HepG2 (cell line): ENCODE data around the gene CEACAM5. TPM values are rescaled to one million over a fixed set of nuclear protein-coding genes. Genes with fewer than 3 reads are reported as not detected.
A peak's percentile ranks its signal among the peaks of the same experiment; 100 is the strongest.

ENCODE experiments used
- ATAC-seq: fragments of 200-7000 bp; cut with Tn5 transposase; 3 replicates; pipeline ENCODE4 v1.9.1; 2020; ENCODE audit warnings: mild to moderate bottlenecking, moderate library complexity
- BruUV-seq: library from RNA; stranded (reverse); fragments of 400-500 nt; replicated peaks from 2 replicates; lab custom pipeline; 2021; lab: Mats Ljungman, UMichigan
- CTCF ChIA-PET: fragments of 300-600 bp; formaldehyde crosslinking; extraction: SDS; loops from one replicate; lab custom pipeline; 2021; ENCODE audit warnings: low total read pairs, inconsistent platforms, low intra/inter-chr PET ratio; lab: Yijun Ruan, JAX
- POLR2A ChIA-PET: fragments of 350-600 bp; sonication (Branson Sonifier 250); formaldehyde crosslinking; loops from one replicate; lab custom pipeline; 2020; ENCODE audit warnings: antibody characterized with exemption, inconsistent platforms; lab: Yijun Ruan, JAX
- DNase-seq: peaks from one replicate; pipeline ENCODE4 v3.0.0-alpha.2; 2015; ENCODE audit warnings: low spot score
- FAIRE-seq: peaks from 3 replicates; lab custom pipeline; 2011; peaks lifted over from hg19 to GRCh38; lab: Jason Lieb, UNC
- H2AFZ ChIP-seq: one replicate; pipeline ENCODE4 v1.6.1; 2011; ENCODE audit warnings: low read length, inconsistent platforms
- H3K27ac ChIP-seq: fragments of 300-600 bp; 3 replicates; pipeline ENCODE4 v1.8.0; 2011; ENCODE audit warnings: mixed run types, mild to moderate bottlenecking, mixed read lengths, low read length, inconsistent platforms; ENCODE audit not compliant: insufficient read depth; ENCODE audit errors: extremely low read length
- H3K27me3 ChIP-seq, 2 experiments: fragments of 200-600 bp in 1 of 2; 2 replicates in 1 of 2; 3 replicates in 1 of 2; pipeline versions ENCODE4 v1.6.0 to v1.8.0; 2011; ENCODE audit warnings: low read length in 2 of 2, mild to moderate bottlenecking in 2 of 2, moderate library complexity in 2 of 2, inconsistent platforms in 1 of 2; ENCODE audit not compliant: insufficient read depth in 2 of 2, control insufficient read depth in 1 of 2
- H3K36me3 ChIP-seq, 2 experiments: fragments of 200-600 bp in 1 of 2; replicated peaks in 1 of 2; 2 replicates in 1 of 2; 3 replicates in 1 of 2; pipeline versions ENCODE4 v1.5.1 to v1.8.0; 2011; ENCODE audit warnings: low read length in 2 of 2, inconsistent platforms in 1 of 2; ENCODE audit not compliant: insufficient read depth in 2 of 2, control insufficient read depth in 1 of 2
- H3K4me1 ChIP-seq: 2 replicates; pipeline ENCODE4 v1.5.1; 2012; ENCODE audit warnings: low read length, inconsistent platforms; ENCODE audit not compliant: insufficient read depth
- H3K4me2 ChIP-seq: 2 replicates; pipeline ENCODE4 v1.6.0; 2011; ENCODE audit warnings: low read depth, low read length, inconsistent platforms
- H3K4me3 ChIP-seq, 3 experiments: fragments of 200-600 bp in 1 of 3; sonication (generic), shearing (Covaris generic) in 1 of 3; replicated peaks in 1 of 3; 2 replicates each; pipeline ENCODE4 v1.5.1; 2011 to 2016; ENCODE audit warnings: low read length in 3 of 3, inconsistent platforms in 2 of 3, low read depth in 2 of 3, mild to moderate bottlenecking in 2 of 3, control low read depth in 1 of 3, mixed read lengths in 1 of 3; ENCODE audit not compliant: insufficient read depth in 1 of 3
- H3K79me2 ChIP-seq: one replicate; pipeline ENCODE4 v1.6.1; 2011; ENCODE audit warnings: low read length, inconsistent platforms; ENCODE audit not compliant: insufficient read depth
- H3K9ac ChIP-seq: 2 replicates; pipeline ENCODE4 v1.6.0; 2011; ENCODE audit warnings: mild to moderate bottlenecking, low read depth, low read length, inconsistent platforms; ENCODE audit not compliant: insufficient read depth
- H3K9me3 ChIP-seq: 2 replicates; pipeline ENCODE4 v1.5.1; 2012; ENCODE audit warnings: mild to moderate bottlenecking, low read length
- H4K20me1 ChIP-seq: 2 replicates; pipeline ENCODE4 v1.6.0; 2011; ENCODE audit warnings: inconsistent platforms, mild to moderate bottlenecking, low read length, moderate library complexity; ENCODE audit not compliant: insufficient read depth
- EHMT2 ChIP-seq: fragments of 200-600 bp; sonication (generic); IDR thresholded peaks from 2 replicates; pipeline ENCODE4 v1.7.0; 2017; ENCODE audit warnings: antibody characterized with exemption, low read depth, low read length, borderline replicate concordance
- MTF2 ChIP-seq: sonication (generic); formaldehyde crosslinking; IDR thresholded peaks from 2 replicates; pipeline ENCODE4 v1.5.0; 2020; ENCODE audit warnings: missing genetic modification reagents, borderline replicate concordance
- MXD3 ChIP-seq: IDR thresholded peaks from 2 replicates; pipeline ENCODE4 v1.6.1; 2016; ENCODE audit warnings: mild to moderate bottlenecking, missing biosample characterization, missing genetic modification reagents
- PITX1 ChIP-seq: sonication (generic); formaldehyde crosslinking; IDR thresholded peaks from 2 replicates; pipeline ENCODE4 v1.5.1; 2020; ENCODE audit warnings: mild to moderate bottlenecking, missing genetic modification reagents
- SP1 ChIP-seq, 2 experiments: fragments of 450-650 bp in 1 of 2; sonication (generic) in 1 of 2; formaldehyde crosslinking in 1 of 2; IDR thresholded peaks; 2 replicates each; pipeline versions ENCODE4 v1.4.0 to v1.6.1; 2016 to 2020; ENCODE audit warnings: missing genetic modification reagents in 1 of 2
- TBX2 ChIP-seq: sonication (generic); formaldehyde crosslinking; IDR thresholded peaks from 2 replicates; pipeline ENCODE4 v1.5.0; 2020; ENCODE audit warnings: missing genetic modification reagents, mild to moderate bottlenecking, borderline replicate concordance
- TRIM24 ChIP-seq: sonication (generic); formaldehyde crosslinking; IDR thresholded peaks from 2 replicates; pipeline ENCODE4 v1.8.0; 2022; ENCODE audit warnings: mild to moderate bottlenecking, missing genetic modification reagents
- ZFP36 ChIP-seq: fragments of 150-350 bp; IDR thresholded peaks from 2 replicates; pipeline ENCODE4 v1.6.1; 2018; ENCODE audit warnings: borderline replicate concordance, low read length, low read depth; ENCODE audit not compliant: partially characterized antibody
- ZFP37 ChIP-seq: sonication (generic); formaldehyde crosslinking; IDR thresholded peaks from 2 replicates; pipeline ENCODE4 v1.4.0; 2020; ENCODE audit warnings: missing genetic modification reagents, borderline replicate concordance
- ZMYM3 ChIP-seq: sonication (generic); formaldehyde crosslinking; IDR thresholded peaks from 2 replicates; pipeline ENCODE4 v1.5.1; 2020; ENCODE audit warnings: mild to moderate bottlenecking, missing genetic modification reagents
- ZNF225 ChIP-seq: sonication (generic); formaldehyde crosslinking; IDR thresholded peaks from 2 replicates; pipeline ENCODE4 v1.4.0; 2020; ENCODE audit warnings: mild to moderate bottlenecking, missing genetic modification reagents
- ZNF263 ChIP-seq: sonication (generic); formaldehyde crosslinking; IDR thresholded peaks from 2 replicates; pipeline ENCODE4 v1.4.0; 2020; ENCODE audit warnings: missing genetic modification reagents
- ZNF501 ChIP-seq: sonication (generic); formaldehyde crosslinking; IDR thresholded peaks from 2 replicates; pipeline ENCODE4 v1.5.1; 2020; ENCODE audit warnings: mild to moderate bottlenecking, moderate library complexity, missing genetic modification reagents
- ZNF572 ChIP-seq: sonication (generic); formaldehyde crosslinking; IDR thresholded peaks from 2 replicates; pipeline ENCODE4 v1.5.1; 2020; ENCODE audit warnings: mild to moderate bottlenecking, missing genetic modification reagents
- ZNF598 ChIP-seq: sonication (generic); formaldehyde crosslinking; IDR thresholded peaks from 2 replicates; pipeline ENCODE4 v1.5.1; 2020; ENCODE audit warnings: mild to moderate bottlenecking, missing genetic modification reagents, borderline replicate concordance
- ZNF776 ChIP-seq: sonication (generic); formaldehyde crosslinking; IDR thresholded peaks from 2 replicates; pipeline ENCODE4 v1.4.0; 2020; ENCODE audit warnings: mild to moderate bottlenecking, missing genetic modification reagents
- WGBS: methylation state at CpG from one replicate; pipeline ENCODE4 v1.1.6; 2017; ENCODE audit warnings: low lambda C conversion rate; 5-methylcytosine and 5-hydroxymethylcytosine counted together
- in situ Hi-C: cut with HindIII; loops from 2 replicates; pipeline ENCODE4 v1.10.0; 2017; ENCODE audit warnings: low pct_unique_long_range_greater_than_20kb; ENCODE audit not compliant: extremely low pct_ligation_motif_present
- intact Hi-C: fragments of 100-400 bp; cut with micrococcal nuclease; formaldehyde crosslinking; loops from one replicate; pipeline ENCODE4 v1.10.0; 2022; ENCODE audit not compliant: unreplicated experiment
- polyA plus RNA-seq, 8 experiments: library from polyadenylated mRNA; depleted of rRNA in 3 of 8; stranded (reverse) in 7 of 8; unstranded in 1 of 8; fragments of >200 nt; fragmentation: Illumina TruSeq in 4 of 8; extraction: Trizol in 4 of 8; gene quantifications; 2 replicates each; pipeline versions ENCODE4 v1.2.1 to v1.2.3, GENCODE V29; 2011 to 2016; ENCODE audit warnings: low read depth in 4 of 8, missing spikeins in 1 of 8, mixed read lengths in 1 of 8; ENCODE audit not compliant: insufficient read depth in 1 of 8
- total RNA-seq, 5 experiments: library from RNA; depleted of rRNA; stranded (reverse); fragments of >200 nt; fragmentation: Illumina TruSeq; extraction: Trizol; gene quantifications; 2 replicates each; pipeline ENCODE4 v1.2.3, GENCODE V29; 2016; ENCODE audit warnings: low read depth in 1 of 5
- TF ChIP-seq, protein P1 (sequence below): sonication (generic); formaldehyde crosslinking; IDR thresholded peaks from 2 replicates; pipeline ENCODE4 v1.5.1; 2020; ENCODE audit warnings: mild to moderate bottlenecking, moderate library complexity, missing genetic modification reagents

Gene CEACAM5
- total and polyA plus RNA-seq, 2 of the 13 experiments (the other 11 are each of a cell fraction or from before 2014, with no cell fraction given), result not detected

- peak; percentile 76; the same call in 1 of the 2 replicates for TF ChIP-seq EHMT2
- TF ChIP-seq TBX2, result no peak
- TF ChIP-seq TRIM24, result no peak
- TF ChIP-seq MXD3 (CRISPR knock-in tag), result peak; percentile 32; the same call in 1 of the 2 replicates
- TF ChIP-seq ZFP36, result no peak
- TF ChIP-seq, all 625 proteins: peak for 44
These were observed 2.8 kb upstream of the CEACAM5 start (continued) for GRCh38 chr19:41705393-41706174.

GRCh38 chr19:41706741-41707501 lies 1.5 kb upstream of the CEACAM5 start:
- Histone ChIP-seq H3K9me3 (no peaks in the 10 kb centered on the region), H3K9ac (no peak overlapping the region), H3K27me3 (peaks cover 0 to 22% of the 10 kb centered on the region in 2 experiments; a peak in 3 of 5 replicates), H3K4me2 (peak overlapping the region; percentile 70), H3K4me3 (peak overlapping the region in 1 of 3 experiments; percentile 57; a peak in 1 of 6 replicates), H4K20me1 (0 out of 2 replicates have a peak, but pooled peaks cover 3% of the 10 kb centered on the region), H3K79me2 (no peaks in the 10 kb centered on the region), H3K36me3 (no peaks in the 10 kb centered on the region), H2AFZ (no peak overlapping the region), H3K4me1 (0 out of 2 replicates have a peak, but pooled peaks cover 5% of the 10 kb centered on the region), H3K27ac (no peak overlapping the region)
- intact Hi-C loops, result loop anchor here (2.0 kb wide), 1 partner anchor 40 kb away; no protein-coding TSS in a partner anchor
- peak; percentile 94 for ATAC-seq
- CTCF ChIA-PET, result interaction anchor here (1.2 to 1.6 kb wide), 3 partner anchors 15 to 114 kb away, joined by 3 to 12 read pairs (median 4); no protein-coding TSS in a partner anchor
- DNase-seq, result peak; percentile 64
- FAIRE-seq, result peak; percentile 18
- in situ Hi-C loops, result no loop called here
- no TSS peak for BruUV-seq
- 2% methylated on average over 13 of the region's 26 CpGs for WGBS
- POLR2A ChIA-PET, result no interaction called here
- 0 out of 2 replicates have a peak, but pooled peaks have one; percentile 57 for TF ChIP-seq PITX1 (CRISPR knock-in tag)
- no peak for TF ChIP-seq ZNF225 (CRISPR knock-in tag)
- TF ChIP-seq SP1 (IDR thresholded peaks at IDR 0.05), result no peak
- TF ChIP-seq SP1 (CRISPR knock-in tag; IDR thresholded peaks at IDR 0.05), result 0 out of 2 replicates have a peak, but pooled peaks have one; percentile 23
- 0 out of 2 replicates have a peak, but pooled peaks have one; percentile 12 for TF ChIP-seq ZMYM3 (CRISPR knock-in tag)
- no peak for TF ChIP-seq ZNF776 (CRISPR knock-in tag)
- no peak for TF ChIP-seq ZFP37 (CRISPR knock-in tag)
- peak; percentile 69 for TF ChIP-seq ZNF501 (CRISPR knock-in tag)
- TF ChIP-seq ZNF598 (CRISPR knock-in tag), result 0 out of 2 replicates have a peak, but pooled peaks have one; percentile 21
- 0 out of 2 replicates have a peak, but pooled peaks have one; percentile 43 for TF ChIP-seq MTF2
- TF ChIP-seq ZNF263, result peak; percentile 45; the same call in 1 of the 2 replicates
- 0 out of 2 replicates have a peak, but pooled peaks have one; percentile 18 for TF ChIP-seq ZNF572 (CRISPR knock-in tag)
- TF ChIP-seq, protein P1, sequence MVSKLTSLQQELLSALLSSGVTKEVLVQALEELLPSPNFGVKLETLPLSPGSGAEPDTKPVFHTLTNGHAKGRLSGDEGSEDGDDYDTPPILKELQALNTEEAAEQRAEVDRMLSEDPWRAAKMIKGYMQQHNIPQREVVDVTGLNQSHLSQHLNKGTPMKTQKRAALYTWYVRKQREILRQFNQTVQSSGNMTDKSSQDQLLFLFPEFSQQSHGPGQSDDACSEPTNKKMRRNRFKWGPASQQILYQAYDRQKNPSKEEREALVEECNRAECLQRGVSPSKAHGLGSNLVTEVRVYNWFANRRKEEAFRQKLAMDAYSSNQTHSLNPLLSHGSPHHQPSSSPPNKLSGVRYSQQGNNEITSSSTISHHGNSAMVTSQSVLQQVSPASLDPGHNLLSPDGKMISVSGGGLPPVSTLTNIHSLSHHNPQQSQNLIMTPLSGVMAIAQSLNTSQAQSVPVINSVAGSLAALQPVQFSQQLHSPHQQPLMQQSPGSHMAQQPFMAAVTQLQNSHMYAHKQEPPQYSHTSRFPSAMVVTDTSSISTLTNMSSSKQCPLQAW (CRISPR knock-in tag), result peak; percentile 35; the same call in 1 of the 2 replicates
